GM12864 (cell line): ENCODE measurements around the gene TM2D3.
A peak's percentile ranks its signal among the peaks of the same experiment; 100 is the strongest.
"Not testable (repeated sequence)": the region's sequence is repeated elsewhere in the genome, so short reads cannot be mapped to it uniquely, and the experiment has no call there.

Experiments used
- DNase-seq: peaks from one replicate; pipeline ENCODE4 v3.0.0-alpha.2; 2011; ENCODE audit warnings: low read depth
- H3K4me3 ChIP-seq: 2 replicates; pipeline ENCODE4 v1.5.1; 2011; ENCODE audit warnings: mild to moderate bottlenecking, low read depth, low read length, control low read depth
- CTCF ChIP-seq: IDR thresholded peaks from 2 replicates; pipeline ENCODE4 v1.5.1; 2011; ENCODE audit warnings: low read depth, mild to moderate bottlenecking, moderate library complexity, low read length, control low read depth, inconsistent platforms; ENCODE audit errors: missing control alignments

TM2D3 gene

GRCh38 chr15:101657171-101657570 is 5.0 kb upstream of the TM2D3 start:
- no peak for TF ChIP-seq CTCF
- no peak overlapping the region for H3K4me3 ChIP-seq
- DNase-seq = no peak

- peak; percentile 57 for TF ChIP-seq CTCF
- DNase-seq = peak; percentile 53
- not testable (repeated sequence) for H3K4me3 ChIP-seq
Measured at GRCh38 chr15:101654624-101655337, 2.6 kb upstream of the TM2D3 start.

GRCh38 chr15:101654171-101654570 is 2.0 kb upstream of the TM2D3 start:
- no peak overlapping the region for H3K4me3 ChIP-seq
- DNase-seq = no peak
- no peak for TF ChIP-seq CTCF

GRCh38 chr15:101652786-101653430 is 727 bp upstream of the TM2D3 start:
- DNase-seq = no peak
- TF ChIP-seq CTCF = no peak
- peak overlapping the region; percentile 96 for H3K4me3 ChIP-seq

GRCh38 chr15:101651554-101652097 is 555 bp downstream of the TM2D3 start:
- DNase-seq = no peak
- H3K4me3 ChIP-seq = peak overlapping the region; percentile 96
- no peak for TF ChIP-seq CTCF

- no peak for TF ChIP-seq CTCF
- DNase-seq = no peak
- no peak overlapping the region; the same call in 1 of the 2 replicates for H3K4me3 ChIP-seq
Measured at GRCh38 chr15:101650145-101650544, 2.0 kb downstream of the TM2D3 start.
